Activated effector memory CD4-positive, alpha-beta T cell treated with Interleukin-2 at 50 U/mL for 16 hours (primary cell): ENCODE measurements around the gene RNF175.

Experiments used
- DNase-seq: peaks from one replicate; pipeline ENCODE4 v3.0.0-alpha.2; 2020

RNF175 gene

GRCh38 chr4:153759407-153760316, at the start of gene RNF175:
Gene RNF175, minus strand, starts transcription at chr4:153760024. Its CDS starts 162 bp downstream, at chr4:153759862.
- no peak for DNase-seq

DNA sequence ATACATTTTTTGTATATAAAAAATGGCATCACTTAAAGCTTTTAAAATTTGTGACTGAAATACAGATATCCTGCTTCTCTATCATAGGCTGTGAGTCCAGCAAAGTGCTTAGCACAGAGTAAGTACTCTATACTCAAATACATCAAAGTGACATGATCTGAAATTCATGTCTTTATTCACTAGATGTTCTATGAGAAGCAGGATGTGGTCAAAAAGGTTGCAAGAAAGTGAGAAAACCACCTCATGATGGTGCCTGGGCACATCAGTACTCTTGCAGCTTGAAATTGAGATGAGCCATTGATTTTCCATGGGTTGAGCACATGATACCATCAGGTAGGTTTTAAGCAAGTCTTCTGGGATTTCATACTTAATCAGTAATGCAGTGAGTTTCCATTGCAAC, 49.5 kb upstream of the RNF175 start:
- no peak for DNase-seq

DNA sequence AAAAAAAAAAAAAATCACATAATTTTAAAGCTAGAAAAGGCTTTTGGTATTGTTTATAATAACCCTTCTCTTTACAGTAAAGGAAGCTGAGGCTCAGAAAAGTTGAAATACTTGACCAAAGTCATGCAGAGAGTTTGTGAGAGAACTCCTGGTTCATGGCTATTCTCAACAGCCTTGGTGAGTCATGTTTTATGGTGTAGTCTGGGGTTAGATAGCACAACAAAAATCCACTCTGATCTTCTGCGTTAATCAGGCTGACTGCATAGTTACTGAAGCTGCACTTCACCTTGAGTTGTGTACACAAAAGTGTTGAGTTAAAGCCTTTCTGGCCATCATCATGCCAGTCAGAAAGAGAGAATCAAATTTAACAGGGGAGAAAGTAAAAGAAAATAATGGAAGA, 48.4 kb upstream of the RNF175 start:
- DNase-seq = no peak

- no peak for DNase-seq
These were observed 46.2 kb upstream of the RNF175 start for GRCh38 chr4:153806073-153806472.

DNA sequence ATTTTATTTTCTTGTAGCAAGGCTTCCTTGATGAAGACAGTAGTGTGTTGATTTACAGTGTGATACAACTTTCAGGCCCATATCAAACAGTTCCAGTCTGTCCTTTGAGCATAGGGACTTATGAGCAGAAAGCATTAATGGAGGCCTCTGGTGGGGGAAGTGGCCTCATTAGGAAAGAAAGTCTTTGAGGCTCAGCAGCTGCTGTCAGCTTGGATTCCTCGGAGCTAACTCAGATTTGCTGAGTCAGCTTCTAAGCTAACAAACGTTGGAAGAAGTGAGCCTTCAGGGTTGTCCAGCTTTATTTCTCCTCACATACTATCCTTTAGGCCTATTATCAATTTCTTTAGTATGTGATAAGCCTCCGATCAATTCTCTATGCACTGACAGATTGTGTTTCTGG, 44.9 kb upstream of the RNF175 start:
- DNase-seq = no peak

DNA sequence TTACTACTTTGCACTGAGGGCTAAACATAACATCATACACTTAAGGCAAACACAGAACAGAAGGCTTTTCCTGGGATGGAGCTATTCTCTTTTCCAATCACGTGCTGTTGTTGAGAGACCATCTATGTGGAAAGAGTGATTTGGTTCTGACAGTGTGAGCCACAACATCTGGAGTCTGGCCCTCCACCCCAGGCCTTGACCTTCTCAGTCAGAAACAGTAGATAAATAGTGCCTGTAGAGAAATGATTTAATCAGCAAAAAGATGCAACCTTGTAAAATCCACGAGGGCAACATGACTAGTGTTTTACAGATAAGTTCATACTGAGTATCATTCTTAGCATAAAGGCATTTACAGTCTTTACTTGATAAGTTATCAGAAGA, 39.9 kb upstream of the RNF175 start:
- no peak for DNase-seq

DNA sequence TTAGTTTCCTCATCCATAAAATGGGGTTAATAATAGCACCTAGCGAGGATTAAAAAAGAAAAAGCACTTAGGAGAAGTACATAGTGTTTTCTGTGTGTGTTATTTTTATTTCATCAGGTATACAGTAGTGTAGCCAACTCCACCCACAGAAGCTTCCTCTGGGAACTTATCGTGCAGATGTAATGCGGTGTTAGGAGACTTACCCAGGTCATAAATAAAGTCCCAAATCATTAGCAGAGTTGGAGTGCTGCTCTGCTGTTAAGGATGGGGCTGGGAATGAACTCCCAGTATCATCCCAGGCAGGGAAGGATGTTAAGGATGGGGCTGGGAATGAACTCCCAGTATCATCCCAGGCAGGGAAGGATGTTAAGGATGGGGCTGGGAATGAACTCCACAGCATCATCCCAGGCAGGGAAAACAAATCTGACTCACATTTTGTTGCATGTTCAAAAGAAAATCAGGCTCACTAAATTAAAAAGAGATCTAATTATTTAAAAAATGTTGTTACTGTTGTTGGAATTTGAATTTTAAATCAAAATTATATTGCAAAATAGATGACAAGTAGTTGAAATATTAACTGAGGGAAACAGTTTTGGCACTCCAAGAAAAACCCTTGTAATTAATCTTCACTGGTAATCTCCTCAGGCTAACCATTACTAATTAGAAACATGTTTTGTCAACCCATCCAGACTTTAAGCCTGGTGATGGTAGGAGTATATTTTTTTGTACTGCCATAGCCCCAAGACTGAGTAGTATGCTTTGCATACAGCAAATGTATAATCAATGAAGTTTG, 39.3 kb upstream of the RNF175 start:
- DNase-seq = no peak

DNA sequence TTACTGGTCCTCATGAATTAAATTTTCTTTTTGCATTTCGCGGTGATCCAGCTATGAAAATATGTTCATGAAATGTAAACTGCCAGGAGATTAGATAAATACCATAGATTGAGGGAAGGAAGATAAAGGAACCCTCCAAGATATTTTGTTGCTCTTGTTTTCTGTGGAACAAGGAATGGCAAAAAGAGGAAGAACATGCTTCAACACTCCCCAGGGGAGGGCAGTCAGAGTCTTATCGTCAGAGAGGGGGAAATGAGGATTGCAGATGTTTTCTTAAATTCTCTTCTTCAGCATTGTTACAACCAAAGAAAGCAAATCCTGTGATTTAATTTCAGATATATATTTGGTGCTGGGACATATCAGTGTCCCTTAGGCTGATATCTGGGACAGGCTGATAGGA, 38.6 kb upstream of the RNF175 start:
- DNase-seq = no peak

DNA sequence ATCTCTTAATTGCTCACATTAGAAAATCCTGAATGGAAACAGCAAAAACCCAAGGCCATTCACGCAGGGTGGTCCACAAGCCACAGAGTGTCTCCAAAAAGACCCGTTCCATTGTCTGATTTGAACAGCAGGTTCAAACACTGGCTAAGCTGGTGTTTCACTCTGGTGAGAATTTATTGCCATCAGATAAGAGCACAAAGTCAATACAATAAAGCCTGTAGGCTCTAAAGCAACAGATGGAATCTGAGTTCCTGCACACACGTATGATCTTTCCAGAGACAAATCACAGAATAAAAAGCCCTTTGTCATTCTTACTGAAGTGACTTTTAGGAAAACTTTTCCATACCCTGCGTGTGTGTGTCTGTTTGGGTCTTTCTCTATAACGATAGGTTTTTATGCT, 34.2 kb upstream of the RNF175 start:
- DNase-seq = no peak

- no peak for DNase-seq
These were observed 32.9 kb upstream of the RNF175 start for GRCh38 chr4:153792618-153793247.

- no peak for DNase-seq
These were observed 32.2 kb upstream of the RNF175 start for GRCh38 chr4:153791746-153792617.

GRCh38 chr4:153790962-153791551, 31.2 kb upstream of the RNF175 start:
- no peak for DNase-seq

GRCh38 chr4:153790500-153790865, 30.7 kb upstream of the RNF175 start:
- no peak for DNase-seq

GRCh38 chr4:153789741-153790499, 30.1 kb upstream of the RNF175 start:
- DNase-seq = no peak

DNA sequence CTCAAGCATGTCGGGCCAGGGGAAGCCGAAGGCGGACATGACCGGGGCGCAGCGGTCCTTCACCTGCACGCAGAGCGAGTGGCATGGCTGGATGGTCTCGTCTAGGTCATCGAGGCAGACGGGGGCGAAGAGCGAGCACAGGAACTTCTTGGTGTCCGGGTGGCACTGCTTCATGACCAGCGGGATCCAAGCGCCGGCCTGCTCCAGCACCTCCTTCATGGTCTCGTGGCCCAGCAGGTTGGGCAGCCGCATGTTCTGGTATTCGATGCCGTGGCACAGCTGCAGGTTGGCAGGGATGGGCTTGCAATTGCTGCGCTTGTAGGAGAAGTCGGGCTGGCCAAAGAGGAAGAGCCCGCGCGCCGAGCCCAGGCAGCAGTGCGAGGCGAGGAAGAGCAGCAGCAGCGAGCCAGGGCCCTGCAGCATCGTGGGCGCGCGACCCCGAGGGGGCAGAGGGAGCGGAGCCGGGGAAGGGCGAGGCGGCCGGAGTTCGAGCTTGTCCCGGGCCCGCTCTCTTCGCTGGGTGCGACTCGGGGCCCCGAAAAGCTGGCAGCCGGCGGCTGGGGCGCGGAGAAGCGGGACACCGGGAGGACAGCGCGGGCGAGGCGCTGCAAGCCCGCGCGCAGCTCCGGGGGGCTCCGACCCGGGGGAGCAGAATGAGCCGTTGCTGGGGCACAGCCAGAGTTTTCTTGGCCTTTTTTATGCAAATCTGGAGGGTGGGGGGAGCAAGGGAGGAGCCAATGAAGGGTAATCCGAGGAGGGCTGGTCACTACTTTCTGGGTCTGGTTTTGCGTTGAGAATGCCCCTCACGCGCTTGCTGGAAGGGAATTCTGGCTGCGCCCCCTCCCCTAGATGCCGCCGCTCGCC, 28.8 kb upstream of the RNF175 start, which contains the start of gene SFRP2:
SFRP2 (minus strand) TSS at position 671 of the 864 bp plus-strand sequence; CDS start at position 423, 248 bp downstream.
- no peak for DNase-seq

DNA sequence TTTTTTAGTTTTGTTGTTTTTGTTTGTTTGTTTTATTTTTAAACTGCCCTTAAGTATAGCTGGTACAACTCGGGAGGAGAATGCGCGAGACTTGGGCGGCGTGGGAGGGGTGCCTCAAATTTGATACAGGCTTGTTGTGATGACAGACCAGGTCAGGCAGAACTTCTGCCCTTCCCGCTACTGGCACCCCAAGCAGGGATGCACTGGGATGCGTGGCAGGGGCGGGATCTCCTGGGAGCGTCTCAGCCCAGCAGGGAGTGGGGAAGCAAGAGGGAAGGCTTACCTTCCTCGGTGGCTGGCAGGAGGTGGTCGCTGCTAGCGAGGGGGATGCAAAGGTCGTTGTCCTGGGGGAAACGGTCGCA, 28.2 kb upstream of the RNF175 start:
- no peak for DNase-seq

DNA sequence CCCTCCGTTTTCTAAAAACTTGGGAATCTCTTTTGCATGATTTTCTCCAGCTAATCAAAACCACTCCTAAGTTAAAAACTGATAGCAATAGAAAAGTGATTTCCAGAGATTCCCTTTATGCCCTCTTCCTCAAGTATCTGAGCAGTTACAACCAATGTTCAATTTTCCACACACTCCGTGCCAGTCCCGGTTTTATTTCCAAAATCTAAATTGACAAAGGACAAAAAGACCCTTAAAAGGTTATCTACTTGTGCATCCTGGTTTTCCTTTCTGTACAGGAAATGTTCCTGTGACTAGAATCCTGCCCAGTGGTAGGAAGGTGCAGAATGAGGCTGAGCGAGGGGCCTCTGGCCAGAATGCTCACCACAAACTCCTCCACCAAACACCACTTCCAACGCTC, 27.8 kb upstream of the RNF175 start:
- DNase-seq = no peak

- no peak for DNase-seq
These were observed 27.3 kb upstream of the RNF175 start for GRCh38 chr4:153787061-153787560.

- no peak for DNase-seq
These were observed 26.3 kb upstream of the RNF175 start for GRCh38 chr4:153785910-153786721.
